Neural crest cell (in vitro differentiated cells): Measurements from ENCODE around the gene HGD. TPM values are rescaled to one million over a fixed set of nuclear protein-coding genes. Genes with fewer than 3 reads are reported as not detected.
A peak's percentile ranks its signal among the peaks of the same experiment; 100 is the strongest.

Experiments used
- DNase-seq: peaks from one replicate; pipeline ENCODE4 v3.0.0; 2021; ENCODE audit warnings: low read depth, mixed read lengths, low spot score
- H3K27ac Mint-ChIP-seq: one replicate; pipeline ENCODE4 v1.8.0; 2021; ENCODE audit warnings: mild to moderate bottlenecking, mixed read lengths; ENCODE audit not compliant: unreplicated experiment
- H3K27me3 Mint-ChIP-seq: 2 replicates; pipeline ENCODE4 v1.8.0; 2021; ENCODE audit warnings: low read depth, mild to moderate bottlenecking, mixed read lengths
- H3K36me3 Mint-ChIP-seq: 2 replicates; pipeline ENCODE4 v1.8.0; 2021; ENCODE audit warnings: low read depth, mild to moderate bottlenecking, mixed read lengths
- H3K4me1 Mint-ChIP-seq: 2 replicates; pipeline ENCODE4 v1.8.0; 2021; ENCODE audit warnings: mixed read lengths
- H3K4me3 Mint-ChIP-seq: one replicate; pipeline ENCODE4 v1.8.0; 2021; ENCODE audit warnings: mild to moderate bottlenecking, mixed read lengths
- H3K9me3 Mint-ChIP-seq: 2 replicates; pipeline ENCODE4 v1.8.0; 2021; ENCODE audit warnings: mixed read lengths
- CTCF ChIP-seq: fragments of 200-600 bp; sonication (generic); conservative IDR thresholded peaks from 2 replicates; pipeline ENCODE4 v1.5.0; 2021; ENCODE audit warnings: antibody characterized with exemption, mild to moderate bottlenecking
- total RNA-seq: library from RNA; stranded (reverse); gene quantifications from 2 replicates; pipeline ENCODE4 v1.2.1, GENCODE V29; 2021

HGD gene
- total RNA-seq, 1 donor from 2014 or later: 1.2 TPM

DNA sequence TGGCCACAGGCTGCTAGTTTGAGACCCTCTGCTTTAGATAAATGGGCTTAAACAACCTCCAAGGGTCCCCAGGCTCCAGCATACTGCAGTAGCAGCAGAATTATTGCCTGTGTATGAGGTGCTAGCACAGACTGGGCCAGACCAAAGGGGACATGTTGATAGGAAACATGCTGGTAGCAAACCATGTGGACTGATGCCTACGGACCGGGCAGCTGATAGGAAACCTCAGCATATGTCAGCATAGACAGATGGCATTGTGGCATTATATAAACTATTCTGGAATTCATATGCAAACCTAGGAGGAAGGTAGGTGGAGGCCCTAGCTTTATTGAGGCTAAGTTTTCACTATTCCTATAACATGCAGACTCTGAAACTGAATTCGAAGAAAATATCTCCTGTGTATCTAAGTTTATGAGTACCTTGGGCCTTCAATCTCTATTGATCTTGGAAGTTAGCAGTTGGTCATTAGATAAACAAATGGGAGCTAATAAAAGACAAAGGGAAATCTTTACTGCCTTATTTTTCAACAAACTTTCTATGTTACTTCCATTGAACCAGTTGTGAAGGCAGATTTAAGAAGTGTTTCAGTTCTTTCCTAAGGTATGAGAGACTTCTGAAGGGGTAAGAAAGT, 1.7 kb upstream of the HGD start:
- H3K27me3 Mint-ChIP-seq: no peaks in the 10 kb centered on the region
- no peak for TF ChIP-seq CTCF
- H3K9me3 Mint-ChIP-seq: no peaks in the 10 kb centered on the region
- no peak for DNase-seq
- H3K36me3 Mint-ChIP-seq: peaks cover 3% of the 10 kb centered on the region
- H3K4me1 Mint-ChIP-seq: peaks cover 33% of the 10 kb centered on the region
- H3K4me3 Mint-ChIP-seq: no peak overlapping the region
- no peak overlapping the region for H3K27ac Mint-ChIP-seq

DNA sequence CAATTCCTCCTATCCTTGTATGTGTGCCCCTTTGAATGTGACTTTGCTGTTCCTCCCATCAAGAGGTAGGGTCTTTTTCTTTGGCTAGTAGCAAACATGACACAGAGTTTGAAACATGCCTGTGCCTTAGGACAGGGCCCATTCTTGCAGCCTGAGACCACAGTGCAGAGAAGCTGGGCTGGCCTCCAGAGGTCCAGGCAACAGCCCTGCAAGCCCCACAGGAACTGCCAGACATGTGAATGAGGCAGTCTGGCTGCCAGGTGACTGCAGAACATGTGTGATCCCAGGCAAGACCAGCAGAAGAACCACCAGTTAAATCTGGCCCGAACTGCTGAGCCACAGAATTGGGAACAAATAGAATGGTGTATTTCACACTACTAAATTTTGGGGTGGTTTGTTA, 1.2 kb upstream of the HGD start:
- Mint-ChIP-seq H3K27me3 (no peaks in the 10 kb centered on the region), H3K4me1 (peaks cover 39% of the 10 kb centered on the region), H3K27ac (no peak overlapping the region), H3K9me3 (no peaks in the 10 kb centered on the region), H3K4me3 (no peak overlapping the region), H3K36me3 (peaks cover 3% of the 10 kb centered on the region)
- TF ChIP-seq CTCF: no peak
- DNase-seq: no peak

DNA sequence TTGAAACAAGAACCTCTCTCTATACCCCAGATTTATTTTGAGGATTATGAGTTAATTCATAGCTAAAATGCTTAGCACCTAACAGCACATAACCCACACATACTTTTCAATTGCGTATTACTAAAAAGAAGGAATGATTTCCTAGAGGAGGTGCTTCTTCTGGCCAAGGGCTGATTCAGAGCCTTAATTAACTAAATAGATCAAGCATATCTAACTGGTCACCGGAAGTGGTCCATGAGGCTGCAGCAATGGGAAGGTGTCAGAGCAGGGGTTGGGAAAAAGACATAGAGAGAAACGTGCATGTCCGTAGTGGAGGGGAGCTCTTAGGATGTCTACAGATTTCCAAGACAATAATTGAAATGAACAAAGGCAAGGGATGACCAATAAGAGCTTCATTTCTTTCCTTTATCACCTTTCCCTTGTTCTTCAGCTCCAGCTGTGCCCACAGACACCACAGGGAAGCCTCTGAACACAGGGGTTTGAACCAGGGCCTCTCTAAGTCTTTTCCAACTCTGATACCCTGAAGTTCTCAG, 467 bp downstream of the HGD start:
- DNase-seq: no peak
- H3K36me3 Mint-ChIP-seq: peaks cover 3% of the 10 kb centered on the region
- peaks cover 46% of the 10 kb centered on the region for H3K4me1 Mint-ChIP-seq
- no peak for TF ChIP-seq CTCF
- H3K27me3 Mint-ChIP-seq: no peaks in the 10 kb centered on the region
- H3K27ac Mint-ChIP-seq: peak overlapping the region; percentile 95
- peak overlapping the region; percentile 7 for H3K4me3 Mint-ChIP-seq
- H3K9me3 Mint-ChIP-seq: no peaks in the 10 kb centered on the region

GRCh38 chr3:120681018-120681417, 1.0 kb downstream of the HGD start:
- peaks cover 46% of the 10 kb centered on the region for H3K4me1 Mint-ChIP-seq
- no peaks in the 10 kb centered on the region for H3K9me3 Mint-ChIP-seq
- no peak for TF ChIP-seq CTCF
- H3K4me3 Mint-ChIP-seq: no peak overlapping the region
- H3K27ac Mint-ChIP-seq: peak overlapping the region; percentile 95
- H3K36me3 Mint-ChIP-seq: peaks cover 3% of the 10 kb centered on the region
- no peaks in the 10 kb centered on the region for H3K27me3 Mint-ChIP-seq
- DNase-seq: no peak

- peak overlapping the region; percentile 59 for H3K27ac Mint-ChIP-seq
- no peak for TF ChIP-seq CTCF
- H3K4me3 Mint-ChIP-seq: no peak overlapping the region
Observed at GRCh38 chr3:120680193-120680894, 1.7 kb downstream of the HGD start.

More at GRCh38 chr3:120680193-120680894, 1.7 kb downstream of the HGD start:
- no peaks in the 10 kb centered on the region for H3K27me3 Mint-ChIP-seq
- H3K36me3 Mint-ChIP-seq: peaks cover 3% of the 10 kb centered on the region
- peaks cover 46% of the 10 kb centered on the region for H3K4me1 Mint-ChIP-seq
- no peak for DNase-seq
- H3K9me3 Mint-ChIP-seq: no peaks in the 10 kb centered on the region
